ENCODE measurements around the gene RPAP2.
"Not testable (repeated sequence)": the region's sequence is repeated elsewhere in the genome, so short reads cannot be mapped to it uniquely, and the experiment has no call there.

Gene RPAP2

DNA sequence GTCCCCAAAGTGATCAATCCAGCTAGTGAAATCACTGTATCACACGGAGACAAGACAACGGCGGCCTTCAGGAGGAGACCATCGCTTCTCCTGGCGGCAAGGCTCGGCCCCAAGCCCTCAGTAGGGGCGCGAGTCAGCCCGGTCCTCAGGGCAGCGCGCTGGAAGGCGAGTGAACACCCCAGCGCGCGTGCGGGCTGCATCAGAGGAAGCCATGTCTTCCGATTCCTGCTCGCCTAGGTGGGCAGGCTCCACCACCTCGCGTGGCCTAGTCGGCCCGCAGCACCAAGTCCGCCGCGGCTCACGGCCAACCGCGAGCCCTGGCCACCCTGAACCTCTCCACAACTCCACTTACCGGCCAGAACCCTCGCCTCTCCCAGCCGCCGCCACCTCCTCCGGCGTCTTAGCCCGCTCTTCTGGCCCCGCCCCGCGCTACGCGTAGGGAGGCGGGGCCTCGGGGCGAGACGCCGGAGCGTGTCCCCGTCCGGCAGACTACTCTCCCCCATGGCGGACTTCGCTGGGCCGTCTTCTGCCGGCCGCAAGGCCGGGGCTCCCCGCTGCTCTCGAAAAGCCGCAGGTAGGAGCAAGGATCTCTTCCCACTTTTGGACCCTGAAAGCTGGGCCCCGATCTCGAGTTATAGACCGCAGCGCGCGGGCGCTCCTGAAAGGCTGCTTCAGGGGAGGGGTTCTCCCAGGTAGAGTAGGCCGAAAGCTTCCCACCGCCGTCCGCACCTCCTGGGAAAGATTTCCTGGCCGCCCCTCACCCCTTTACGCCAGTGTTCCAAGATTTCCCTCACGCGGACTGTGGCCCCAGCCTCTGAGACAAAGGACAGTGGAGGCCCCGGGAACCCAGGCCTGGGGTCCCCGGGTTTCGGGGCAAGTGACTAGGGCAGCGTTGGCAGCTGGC lies at the start of gene RPAP2, which contains the start of gene GLMN:
RPAP2 (plus strand) TSS at position 487 of the 904 bp plus-strand sequence; CDS start at position 502, 15 bp downstream.
GLMN (minus strand) TSS at position 415 of the 904 bp plus-strand sequence. CDS start 988 bp downstream, outside the sequence.
- peak; percentile 91 for DNase-seq (ENCODE audit: low spot score)

DNA sequence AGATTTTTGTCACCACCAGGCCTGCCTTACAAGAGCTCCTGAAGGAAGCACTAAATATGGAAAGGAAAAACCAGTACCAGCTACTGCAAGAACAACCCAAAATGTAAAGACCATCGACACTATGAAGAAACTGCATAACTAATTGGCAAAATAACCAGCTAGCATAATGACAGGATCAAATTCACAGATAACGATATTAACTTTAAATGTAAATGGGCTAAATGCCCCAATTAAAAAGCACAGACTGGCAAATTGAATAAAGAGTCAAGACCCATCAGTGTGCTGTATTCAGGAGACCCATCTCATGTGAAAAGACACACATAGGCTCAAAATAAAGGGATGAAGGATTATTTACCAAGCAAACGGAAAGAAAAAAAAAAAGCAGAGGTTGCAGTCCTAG lies 44.1 kb upstream of the RPAP2 start:
- DNase-seq (ENCODE audit: low spot score) = not testable (repeated sequence)

DNA sequence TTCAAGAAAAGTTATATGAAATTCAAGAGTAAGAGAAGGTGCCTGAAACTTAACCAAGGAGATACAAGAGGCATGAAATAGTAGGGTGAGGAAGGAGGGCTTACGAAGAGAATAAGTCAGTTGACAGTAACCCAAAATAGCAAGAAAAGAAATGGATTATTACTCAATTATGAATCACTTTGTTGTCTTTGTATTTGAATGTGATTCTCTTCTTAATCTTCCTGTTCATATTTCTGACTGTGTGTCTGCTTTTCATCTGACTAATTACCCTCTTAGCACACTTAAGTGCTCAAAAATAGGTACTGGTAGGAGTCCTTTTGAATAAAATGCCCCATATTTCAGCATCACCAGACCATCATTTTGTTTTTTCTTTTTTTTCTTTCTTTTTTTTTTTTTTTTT lies 39.5 kb upstream of the RPAP2 start:
- DNase-seq (ENCODE audit: low spot score) = no peak

DNA sequence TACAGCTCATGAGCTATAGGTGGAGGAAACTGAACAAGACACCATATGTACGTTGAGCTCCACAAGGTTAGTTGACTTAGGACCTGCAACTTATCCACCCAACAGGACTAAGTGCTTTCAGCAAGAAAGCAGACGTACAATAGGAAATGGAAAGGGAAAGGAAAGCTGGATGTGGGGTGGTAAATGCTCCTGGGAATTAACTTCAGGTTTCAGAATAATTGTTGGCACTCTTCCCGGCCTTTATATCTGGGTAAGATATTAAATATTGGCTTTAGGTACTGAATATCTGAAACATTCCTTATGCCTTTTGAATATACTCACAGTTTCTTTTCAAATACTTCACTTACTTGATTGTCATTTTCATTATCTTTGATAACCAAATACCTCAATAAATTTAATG lies 36.3 kb upstream of the RPAP2 start:
- no peak for DNase-seq (ENCODE audit: low spot score)

DNA sequence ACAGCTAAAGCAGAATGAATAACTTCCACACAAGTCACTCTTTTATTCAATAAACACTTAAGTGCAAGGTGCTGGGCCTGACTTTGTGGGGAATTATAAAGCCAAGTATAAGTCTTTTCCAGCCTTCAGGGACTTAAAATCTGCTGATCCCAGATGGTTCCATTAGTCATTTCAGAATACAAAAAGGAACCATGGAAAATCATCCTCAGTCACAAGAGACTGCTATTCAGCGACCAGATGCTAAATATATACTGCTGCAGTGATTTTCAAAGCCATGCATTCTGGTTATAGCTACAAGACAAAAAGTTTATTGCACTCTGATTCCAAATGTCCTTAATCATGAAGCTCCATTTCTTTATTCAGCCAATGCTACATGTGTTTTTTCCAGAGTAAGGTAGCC lies 25.8 kb upstream of the RPAP2 start:
- DNase-seq (ENCODE audit: low spot score) = no peak

DNA sequence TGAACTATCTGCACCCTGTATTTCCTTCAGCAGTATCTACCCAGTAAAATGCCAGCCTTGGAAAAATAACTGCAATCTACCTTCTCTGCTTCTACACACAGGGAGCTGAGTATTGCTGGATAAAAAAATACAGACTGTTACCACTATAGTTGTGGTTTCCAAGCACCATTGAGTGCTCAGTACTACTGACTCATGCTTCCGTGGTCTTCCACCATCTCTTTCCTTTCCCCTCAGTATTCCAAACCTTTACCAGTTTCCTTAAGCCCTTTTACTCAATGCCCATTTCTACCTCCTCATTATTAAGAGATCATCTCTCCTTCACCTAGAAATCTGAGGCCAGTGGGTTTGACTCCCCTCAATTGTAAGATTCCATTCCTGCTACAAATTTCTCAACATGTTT lies 23.9 kb upstream of the RPAP2 start:
- peak; percentile 55 for DNase-seq (ENCODE audit: low spot score)

DNA sequence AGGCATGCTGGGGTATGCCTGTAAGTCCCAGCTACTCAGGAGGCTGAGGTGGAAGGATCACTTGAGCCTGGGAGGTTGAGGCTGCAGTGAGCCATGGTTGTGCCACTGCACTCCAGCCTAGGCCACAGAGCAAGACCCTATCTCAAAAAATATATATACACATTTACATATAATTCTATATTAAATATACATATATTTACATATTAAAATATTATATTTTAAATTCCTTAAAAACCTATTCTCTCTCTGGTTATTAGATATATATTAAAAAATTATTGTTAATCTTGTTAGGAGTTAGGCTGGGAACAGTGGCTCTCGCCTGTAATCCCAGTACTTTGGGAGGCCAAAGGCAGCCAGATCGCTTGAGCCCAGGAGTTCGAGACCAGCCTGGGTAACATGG lies 22.8 kb upstream of the RPAP2 start:
- no peak for DNase-seq (ENCODE audit: low spot score)

DNA sequence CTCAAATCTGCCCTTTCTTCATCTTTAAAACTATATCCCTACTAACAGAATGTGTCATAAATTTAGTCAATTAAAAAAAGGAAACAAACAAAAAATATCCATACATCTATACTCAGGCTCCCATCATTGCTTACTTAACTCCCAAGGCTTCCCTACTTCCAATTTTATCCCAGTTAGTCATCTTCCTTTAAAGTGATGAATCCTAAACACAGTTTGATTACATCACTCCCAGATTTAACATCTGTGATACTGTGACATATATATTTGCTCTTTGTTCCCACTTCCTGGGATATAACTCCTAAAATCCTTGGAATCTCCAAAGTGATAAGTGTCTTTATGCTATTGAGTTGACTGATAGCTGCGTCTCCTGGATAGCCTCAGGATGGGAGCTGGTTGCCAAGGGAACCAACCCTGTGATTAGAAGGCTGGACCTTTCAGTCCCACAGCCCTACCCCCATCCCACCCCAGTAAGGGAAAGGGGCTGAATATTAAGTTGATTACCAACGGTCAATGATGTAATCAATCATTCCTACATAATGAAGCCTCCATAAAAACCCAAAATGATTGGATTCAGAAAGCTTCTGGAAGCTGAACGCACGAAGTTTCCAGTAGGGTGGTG lies 21.6 kb upstream of the RPAP2 start:
- DNase-seq (ENCODE audit: low spot score) = peak; percentile 4

DNA sequence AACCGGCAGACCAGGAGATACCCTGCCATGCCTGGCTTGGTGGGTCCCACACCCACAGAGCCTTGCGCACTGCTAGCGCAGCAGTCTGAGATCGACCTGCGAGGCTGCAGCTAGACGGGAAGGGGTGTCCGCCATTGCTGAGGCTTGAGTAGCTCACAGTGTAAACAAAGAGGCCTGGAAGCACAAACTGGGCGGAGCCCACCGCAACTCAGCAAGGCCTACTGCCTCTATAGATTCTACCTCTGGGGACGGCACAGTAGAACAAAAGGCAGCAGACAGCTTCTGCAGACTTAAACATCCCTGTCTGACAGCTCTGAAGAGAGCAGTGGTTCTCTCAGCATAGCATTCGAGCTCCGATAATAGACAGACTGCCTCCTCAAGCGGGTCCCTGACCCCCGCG lies 19.1 kb upstream of the RPAP2 start:
- not testable (repeated sequence) for DNase-seq (ENCODE audit: low spot score)

DNA sequence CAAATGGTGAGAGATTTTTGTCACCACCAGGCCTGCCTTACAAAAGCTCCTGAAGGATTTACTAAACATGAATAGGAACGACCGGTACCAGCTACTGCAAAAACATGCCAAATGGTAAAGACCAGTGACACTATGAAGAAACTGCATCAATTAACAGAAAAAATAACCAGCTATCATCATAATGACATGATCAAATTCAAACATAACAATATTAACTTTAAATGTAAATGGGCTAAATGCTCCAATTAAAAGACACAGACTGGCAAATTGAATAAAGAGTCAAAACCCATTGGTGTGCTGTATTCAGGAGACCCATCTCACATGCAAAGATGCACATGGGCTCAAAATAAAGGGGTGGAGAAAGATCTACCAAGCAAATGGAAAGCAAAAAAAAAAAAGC lies 17.4 kb upstream of the RPAP2 start:
- not testable (repeated sequence) for DNase-seq (ENCODE audit: low spot score)

DNA sequence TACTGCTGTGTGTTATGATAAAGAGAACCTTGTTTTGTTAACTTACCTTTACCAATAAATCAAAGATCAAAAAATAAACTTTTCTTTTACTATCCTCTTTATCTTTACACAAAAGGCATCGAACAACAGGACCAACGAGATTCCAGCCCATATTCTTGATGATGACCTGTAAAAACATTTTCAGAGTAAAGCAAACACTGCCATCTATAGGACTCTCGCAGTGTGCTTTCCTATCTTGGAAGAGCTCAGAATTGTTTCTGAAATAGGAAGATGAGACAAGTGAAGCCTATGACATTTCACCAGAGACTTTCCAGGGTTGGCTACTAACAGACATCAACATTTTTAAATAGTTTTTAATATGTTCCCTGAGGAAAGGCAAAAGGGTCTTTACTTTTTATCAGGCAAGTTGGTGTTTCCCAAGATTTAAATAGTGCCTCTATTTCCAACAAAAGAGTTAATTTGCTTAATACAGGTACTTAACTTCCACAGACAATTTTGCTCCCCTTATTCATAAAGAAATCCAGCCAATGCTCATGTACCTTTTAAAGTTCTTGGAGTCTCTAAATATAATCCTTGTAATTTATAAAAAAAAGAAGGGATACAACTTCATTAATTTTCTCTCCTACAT lies 7.4 kb upstream of the RPAP2 start:
- peak; percentile 54 for DNase-seq (ENCODE audit: low spot score)

DNA sequence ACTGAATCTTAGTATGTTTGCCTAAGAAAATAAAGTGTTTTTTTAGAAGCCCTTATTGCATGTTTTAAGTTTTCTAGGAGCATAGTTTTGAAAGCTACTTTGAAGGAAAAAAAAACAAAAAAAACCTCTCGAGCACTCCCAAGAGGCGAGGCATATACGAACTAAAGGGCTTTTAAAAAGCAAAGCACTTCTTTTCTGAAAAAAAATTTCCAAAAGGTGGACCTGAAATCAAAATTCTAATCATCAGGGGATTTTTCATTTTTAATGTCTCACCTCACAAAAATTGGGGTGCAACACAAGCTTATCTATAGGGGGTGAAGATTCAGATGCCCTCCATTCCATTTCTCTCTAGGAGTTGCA lies 666 bp upstream of the RPAP2 start:
- peak; percentile 13 for DNase-seq (ENCODE audit: low spot score)

DNA sequence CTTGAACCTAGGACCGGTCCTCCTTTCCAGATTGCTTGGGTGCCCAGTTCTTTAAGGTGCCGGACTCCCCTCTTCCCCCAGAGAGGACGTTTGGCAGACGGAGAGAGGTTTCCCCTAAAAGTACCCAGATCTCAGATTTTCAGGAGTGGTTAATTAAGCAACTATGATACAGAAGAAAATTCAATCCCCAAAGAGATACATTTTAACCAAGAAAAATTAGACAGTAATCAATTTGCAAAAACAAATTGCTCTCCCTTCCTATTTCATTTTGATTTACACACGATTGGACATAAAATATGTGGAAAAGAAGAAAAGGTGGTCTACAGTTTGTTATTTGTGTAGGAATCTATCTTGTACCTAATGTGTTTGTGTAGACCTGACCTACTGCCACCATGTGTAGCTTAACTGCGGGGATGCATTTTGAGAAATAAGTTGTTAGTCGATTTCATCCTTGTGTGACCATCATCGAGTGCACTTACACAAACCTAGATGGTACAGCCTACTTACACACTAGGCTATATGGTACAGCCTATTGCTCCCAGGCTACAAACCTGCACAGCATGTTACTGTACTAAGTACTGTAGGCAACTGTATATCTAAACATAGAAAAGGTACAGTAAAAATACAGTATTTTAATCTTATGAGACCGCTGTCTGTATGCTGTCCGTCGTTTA lies 755 bp downstream of the RPAP2 start:
- no peak for DNase-seq (ENCODE audit: low spot score)

DNA sequence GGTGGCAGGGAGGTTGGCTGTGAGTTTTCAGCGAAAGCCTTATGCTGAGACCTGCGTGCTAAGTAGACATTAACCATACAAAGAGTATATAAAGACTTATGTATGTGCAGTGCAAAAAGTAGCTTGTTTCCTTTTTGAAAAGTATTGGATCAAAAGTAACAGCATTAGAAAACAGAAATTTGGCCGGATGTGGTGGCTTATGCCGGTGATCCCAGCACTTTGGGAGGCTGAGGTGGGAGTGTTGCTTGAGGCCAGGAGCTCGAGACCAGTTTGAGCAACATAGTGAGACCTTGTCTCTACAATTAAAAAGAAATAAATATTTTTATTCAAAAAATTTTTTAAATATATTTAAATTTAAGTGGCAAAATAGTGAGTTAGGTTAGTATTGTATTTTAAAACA lies 2.2 kb downstream of the RPAP2 start:
- no peak for DNase-seq (ENCODE audit: low spot score)

DNA sequence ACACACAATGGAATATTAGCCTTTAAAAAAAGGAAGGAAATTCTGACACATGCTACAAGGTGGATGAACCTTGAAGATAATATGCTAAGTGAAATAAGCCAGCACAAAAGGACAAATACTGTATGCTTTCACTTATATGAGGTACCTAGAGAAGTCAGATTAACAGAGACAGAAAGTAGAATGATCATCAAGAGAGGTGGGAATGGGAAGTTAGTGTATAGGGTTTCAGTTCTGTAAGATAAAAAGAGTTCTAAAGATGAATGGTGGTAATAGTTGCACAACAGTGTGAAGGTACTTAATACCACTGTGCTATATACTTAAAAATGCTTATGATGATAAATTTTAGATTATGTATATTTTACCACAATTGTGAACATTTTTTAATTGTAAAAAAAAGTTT lies 7.2 kb downstream of the RPAP2 start:
- DNase-seq (ENCODE audit: low spot score) = no peak

DNA sequence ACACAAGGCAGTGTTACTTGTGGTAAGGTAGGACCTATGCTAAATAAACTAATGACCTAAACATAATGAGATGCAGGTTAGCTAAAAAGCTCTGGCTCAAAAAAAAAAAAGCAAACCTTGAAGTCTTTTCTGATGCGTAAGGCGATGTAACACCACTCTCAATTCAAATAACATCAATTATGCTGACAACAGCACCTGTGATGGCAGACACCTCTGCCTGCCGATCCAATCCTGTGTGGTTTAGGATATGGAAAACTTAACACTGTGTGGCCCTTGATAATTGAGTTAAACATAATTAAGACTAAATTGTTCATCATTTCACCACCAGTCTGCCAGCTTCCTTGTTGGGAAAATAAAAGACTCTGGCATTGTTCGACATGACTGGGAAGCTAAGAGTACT lies 9.1 kb downstream of the RPAP2 start:
- DNase-seq (ENCODE audit: low spot score) = no peak

DNA sequence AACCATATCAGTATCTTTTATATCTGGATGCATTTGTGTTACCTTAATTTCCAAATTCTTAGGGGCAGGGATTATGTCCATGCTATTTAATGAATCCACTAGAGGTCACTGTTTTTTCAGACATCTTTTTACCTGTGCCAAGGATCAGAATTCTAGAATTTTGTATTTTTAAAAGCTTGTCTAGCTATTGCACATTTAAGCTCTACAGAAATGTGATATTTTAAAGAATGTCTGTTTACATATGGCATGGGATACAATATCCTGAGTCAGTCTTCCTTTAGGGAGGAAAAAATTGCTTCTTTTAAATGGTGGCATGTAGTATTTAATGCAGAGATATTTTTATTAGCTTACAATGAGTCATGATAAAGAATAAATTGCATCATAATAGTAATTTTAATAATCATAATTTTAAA lies 11.3 kb downstream of the RPAP2 start:
- DNase-seq (ENCODE audit: low spot score) = peak; percentile 35

DNA sequence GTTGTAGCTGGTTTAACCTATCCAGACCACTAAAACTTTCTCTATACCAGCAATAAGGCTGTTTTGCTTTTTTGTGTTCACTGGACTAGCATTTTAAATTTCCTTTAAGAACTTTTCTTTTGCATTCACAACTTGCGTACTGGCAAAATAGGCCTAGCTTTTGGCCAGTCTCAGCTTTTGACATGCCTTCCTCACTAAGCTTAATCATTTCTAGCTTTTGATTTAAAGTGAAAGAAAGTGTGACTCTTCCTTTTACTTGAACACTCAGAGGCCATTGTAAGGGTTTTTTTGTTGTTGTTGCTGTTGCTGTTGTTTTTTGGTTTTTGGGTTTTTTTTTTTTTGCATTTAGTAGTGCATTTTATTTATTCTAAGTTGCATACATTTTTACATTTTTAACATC lies 15.2 kb downstream of the RPAP2 start:
- DNase-seq (ENCODE audit: low spot score) = no peak

DNA sequence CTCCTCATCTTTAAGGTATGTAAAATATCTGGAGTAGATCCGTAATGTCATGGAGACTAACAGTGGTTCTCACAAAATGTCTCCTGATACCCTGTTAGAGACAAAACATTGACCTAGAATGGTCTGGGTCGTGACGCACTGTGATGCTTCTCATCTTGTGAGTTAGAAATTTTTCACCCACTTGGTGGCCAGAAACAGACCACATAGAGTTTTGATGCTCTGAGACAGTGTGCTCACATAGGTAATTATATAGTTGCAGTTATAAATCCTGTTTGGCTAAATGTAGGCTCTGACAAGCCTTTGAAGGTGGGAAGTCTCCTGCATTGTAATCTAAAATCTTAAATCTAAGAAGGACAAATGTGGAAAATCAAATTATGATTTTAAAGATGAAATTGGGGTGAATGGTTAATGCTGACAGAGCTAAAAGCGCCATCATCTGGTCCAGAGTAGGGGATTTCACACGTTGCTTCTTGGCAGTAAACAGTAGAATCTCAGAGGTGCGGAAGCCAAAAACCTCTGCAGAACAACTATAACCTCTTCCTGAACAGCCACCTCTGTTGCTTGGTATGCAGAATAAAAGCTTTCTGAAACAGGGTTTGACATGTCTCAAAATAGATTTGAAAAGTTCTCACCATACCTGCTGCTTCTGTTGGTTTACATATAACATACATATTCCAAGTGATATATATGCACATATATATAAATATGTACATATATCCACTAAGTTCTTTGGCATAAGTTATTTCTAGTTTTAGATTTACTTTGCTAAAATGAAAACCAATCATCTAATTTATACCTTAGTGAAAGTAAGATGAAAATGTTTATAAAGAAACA lies 17.1 kb downstream of the RPAP2 start:
- no peak for DNase-seq (ENCODE audit: low spot score)

DNA sequence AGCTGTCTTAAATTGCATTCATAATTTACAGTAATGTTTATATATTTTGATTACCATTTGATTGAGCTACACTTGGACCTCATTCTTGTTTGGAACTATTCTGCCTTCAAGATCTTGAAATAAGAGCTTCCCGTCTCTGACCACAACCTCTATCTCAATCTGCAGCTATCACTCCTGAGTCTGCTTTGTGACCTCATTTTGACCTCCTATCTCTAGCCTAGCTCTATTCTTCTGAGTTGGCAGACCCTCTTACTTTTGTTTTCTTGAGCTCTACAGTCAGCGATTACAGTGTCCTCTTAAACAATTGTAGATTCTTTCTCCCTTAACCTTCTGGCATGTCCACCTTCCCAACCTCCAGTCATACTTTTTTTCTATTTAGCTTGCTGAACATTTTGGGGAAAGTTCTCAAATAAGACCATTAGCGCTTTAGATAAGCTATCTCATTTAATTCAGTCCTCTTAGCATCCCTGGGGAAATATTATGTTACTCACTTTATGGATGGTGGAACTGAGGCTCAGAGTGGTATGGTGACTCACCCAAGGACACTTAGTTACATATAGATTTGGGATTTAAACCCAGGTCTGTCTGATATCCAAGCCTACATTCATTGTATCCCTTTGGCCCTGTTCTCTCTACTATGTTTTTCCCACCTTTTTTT lies 19.1 kb downstream of the RPAP2 start:
- DNase-seq (ENCODE audit: low spot score) = no peak
